Measurements from ENCODE around the gene ABL1.
A peak's percentile ranks its signal among the peaks of the same experiment; 100 is the strongest.

Gene ABL1

DNA sequence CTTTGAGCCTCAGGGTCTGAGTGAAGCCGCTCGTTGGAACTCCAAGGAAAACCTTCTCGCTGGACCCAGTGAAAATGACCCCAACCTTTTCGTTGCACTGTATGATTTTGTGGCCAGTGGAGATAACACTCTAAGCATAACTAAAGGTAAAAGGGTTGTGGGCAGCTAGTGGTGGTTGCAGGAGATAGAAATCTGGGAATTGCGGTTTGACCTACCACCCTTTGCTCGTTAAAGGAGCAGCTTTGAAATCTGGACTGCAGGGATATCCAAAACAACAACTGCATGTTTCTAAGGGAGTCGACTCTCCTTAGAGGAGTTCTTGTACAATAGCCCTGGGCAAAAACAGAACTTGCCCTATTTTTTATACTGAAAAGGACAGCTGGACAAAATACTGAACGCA is 19.0 kb downstream of the ABL1 start:
- no peak for DNase-seq

DNA sequence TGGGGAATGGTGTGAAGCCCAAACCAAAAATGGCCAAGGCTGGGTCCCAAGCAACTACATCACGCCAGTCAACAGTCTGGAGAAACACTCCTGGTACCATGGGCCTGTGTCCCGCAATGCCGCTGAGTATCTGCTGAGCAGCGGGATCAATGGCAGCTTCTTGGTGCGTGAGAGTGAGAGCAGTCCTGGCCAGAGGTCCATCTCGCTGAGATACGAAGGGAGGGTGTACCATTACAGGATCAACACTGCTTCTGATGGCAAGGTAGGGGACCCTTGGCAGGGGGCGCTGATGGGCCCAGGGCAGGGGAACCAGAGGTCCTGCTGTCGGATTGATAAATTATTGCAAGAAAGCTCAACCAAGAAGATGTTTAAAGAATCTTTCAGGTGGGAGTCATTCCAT is 19.8 kb downstream of the ABL1 start:
- DNase-seq = no peak

DNA sequence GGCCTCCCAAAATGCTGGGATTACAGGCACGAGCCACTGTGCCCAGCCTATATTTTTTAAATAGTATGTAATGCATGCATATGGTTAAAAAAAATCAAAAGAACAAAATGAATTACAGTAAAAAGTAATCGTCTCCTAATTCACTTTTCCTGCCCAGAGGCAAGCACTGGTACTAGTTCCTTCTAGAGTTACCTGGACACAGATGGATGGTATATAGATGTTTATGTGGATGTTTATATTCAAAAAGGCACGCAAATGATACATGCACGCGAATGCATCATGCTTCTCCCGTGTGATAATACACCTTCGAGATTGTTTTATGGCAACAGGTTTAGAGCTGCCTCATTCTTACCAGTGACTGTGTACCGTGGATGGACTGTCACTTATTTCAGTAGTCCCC is 21.4 kb downstream of the ABL1 start:
- no peak for DNase-seq

DNA sequence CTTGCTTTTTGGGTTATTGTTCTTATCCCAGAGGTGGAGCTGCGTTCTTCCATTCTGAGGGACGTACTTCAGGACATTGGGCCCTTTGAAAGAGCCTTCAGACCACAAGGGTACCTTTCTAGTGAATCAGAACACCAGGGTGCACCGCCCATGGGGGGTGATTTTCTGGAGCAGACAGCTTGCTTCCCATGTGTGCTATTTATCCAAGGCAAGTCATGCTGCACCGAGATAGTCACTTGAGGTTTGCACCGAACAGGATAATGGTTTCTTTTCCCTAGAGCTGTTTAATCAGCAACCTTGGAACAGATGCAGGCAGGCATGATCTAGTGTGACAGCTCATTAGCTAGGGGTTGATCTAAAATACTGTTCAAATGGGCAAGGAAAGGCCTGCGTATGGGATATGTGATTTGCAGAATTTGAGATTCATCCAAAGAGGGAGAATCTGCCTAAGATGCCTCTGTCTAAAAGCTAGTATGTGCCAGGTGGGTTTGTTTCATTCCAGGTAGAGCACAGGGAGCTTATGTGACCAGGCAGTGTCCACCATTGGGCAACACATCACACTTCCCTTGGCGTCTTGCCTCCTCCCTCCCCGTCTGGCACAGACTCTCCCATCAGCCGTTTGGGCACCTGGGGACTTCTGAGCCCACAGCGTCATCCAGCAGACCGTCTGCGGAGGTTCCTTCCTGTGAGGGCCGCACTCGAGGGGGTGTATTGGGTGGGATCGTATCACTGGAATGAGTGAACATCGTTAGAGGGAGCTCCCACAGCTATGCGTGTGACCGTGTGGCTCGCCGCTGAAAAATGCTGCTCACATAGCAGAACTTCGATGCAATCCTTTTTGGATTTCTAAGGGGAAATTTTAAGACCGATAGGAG is 23.0 kb downstream of the ABL1 start:
- no peak for DNase-seq

DNA sequence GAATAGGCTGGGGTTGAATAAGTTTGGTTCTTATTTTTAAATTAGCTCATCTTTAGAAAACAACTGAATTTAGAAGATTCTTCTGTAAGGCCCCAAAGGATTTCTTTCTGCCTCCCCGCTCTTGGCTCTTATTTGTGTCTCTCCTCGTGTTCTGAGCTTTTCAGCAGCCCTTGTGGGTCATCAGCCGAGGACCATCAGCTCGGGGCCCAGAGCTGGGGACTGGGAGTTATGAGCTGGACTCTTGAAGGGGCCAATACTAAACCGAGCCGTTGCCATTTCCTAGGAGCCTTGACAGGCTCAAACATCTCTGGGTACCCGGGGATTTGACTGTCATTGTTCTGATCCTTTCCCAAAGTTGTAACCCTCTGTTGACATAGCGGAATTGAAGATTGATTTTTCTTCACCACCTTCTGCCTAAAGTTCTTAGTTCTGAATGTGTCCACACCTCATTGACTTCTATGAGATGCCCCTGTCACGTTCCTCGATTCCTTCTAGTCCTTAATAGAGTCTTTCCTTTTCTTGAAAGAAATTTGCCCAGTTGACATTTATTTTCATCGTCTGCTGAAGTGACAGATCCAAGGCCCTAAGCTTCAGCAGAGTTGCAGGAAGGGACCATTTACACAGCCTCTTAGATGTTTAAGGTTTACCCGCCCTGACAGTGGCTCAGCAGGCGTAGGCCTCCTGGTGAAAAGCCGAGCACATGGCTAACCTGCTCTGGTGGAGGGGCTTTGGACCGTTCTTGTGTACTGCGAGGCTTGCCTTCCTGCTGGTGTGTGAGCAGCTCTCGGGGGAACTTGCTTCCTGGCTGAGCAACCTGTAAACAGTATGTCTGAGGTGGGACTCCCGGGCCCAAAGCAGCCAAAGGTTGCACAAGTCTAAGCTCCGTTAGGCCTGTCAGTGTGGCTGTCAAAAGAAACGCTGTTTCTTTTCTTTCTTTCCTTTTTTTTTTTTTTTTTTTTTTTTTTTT is 24.0 kb downstream of the ABL1 start:
- DNase-seq = no peak

DNA sequence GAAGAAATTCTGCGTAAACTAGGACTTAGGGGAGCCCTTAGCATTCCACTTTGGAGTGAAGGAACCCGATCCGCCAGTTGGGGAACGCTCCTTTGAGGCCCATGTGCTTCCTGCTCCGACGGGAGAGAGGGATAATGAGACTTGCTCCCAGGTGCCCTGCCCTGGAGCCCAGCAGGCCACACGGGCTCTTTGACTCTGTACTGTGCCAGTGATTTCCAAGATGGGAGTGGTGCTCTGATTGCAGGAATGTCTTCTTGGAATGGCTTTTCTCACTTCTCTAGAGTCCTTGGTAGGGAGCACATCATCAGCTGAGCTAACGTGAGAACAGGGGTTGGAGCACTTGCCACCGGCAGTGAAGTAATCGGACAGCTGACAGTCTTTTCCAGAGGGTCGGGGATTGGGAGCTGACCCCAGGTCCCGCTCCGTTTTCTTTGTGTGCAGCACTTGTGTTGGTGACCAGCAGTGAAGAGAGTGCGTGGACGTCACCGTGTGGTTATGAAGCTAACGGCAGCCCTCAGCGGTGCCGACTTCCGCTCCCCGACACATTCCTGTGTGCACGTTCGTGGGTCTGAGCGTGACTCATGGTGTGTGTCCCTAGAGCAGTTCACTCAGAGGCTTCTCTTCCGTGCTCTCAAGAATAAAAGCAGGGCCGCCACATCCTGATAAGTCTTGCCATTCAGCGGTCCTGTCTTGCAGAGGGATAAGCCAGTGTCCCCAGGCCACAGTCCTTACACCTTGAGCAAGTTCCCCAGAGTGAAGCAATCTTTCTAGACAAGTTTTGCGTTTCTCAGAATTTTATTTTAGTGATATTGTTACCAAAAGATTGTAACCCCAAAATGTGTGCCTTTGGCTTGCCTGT is 25.6 kb downstream of the ABL1 start:
- no peak for DNase-seq

DNA sequence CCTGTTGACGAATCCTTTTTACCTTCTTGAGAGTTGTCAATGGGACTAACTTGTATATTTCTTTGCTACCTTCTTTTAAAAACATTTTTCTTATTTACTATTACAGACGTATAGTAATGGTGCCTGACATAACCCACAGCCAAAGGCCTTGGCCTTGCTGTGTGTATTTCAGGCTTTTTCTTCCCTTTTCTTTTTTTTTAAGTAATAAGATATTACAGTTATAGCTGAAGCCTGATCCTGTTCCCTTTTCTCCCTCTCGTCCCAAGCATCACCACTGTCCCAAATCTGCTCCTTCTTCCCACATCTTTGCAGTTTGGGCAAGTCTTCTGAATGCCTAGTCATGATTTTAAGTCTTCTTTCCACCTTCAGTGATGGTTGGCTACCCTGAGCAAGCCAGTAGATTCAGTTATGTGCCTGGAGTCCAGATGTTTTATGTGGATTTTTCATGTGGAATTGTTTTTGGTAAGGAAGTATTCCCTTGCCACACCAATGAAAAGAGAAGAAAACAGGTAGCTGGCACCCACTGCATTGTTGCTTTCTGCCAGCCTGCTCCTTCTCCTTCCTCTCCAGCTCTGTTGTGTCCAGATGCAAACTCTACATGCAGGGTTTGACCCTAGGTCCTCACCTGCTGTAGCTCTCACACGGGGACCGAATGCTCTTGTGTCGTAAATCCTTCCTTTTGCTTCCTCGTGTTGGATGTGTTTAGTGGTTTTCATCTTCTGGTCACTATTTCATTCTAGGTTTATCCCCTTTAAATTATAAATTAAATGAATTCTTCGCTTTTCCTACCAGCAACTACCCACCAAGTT is 26.5 kb downstream of the ABL1 start:
- no peak for DNase-seq

DNA sequence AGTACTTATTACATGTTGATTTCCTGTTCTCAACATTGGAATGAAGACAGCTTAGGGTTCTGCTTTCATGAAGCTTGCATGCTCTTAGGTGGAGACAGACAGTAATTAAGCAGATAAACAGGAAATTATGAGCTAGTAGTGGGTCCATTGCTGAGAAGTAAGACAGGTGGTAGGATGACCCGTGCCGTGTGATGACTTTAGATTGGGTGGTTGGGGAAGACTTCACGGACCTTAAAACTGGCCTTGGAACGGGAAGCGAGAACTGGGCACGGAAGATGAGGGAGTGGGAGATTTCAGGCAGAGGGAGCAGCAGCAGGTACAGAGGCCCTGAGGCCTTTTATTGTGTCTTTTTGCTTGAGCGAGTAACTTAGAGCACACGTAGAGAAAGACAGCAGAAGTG is 27.2 kb downstream of the ABL1 start:
- no peak for DNase-seq

DNA sequence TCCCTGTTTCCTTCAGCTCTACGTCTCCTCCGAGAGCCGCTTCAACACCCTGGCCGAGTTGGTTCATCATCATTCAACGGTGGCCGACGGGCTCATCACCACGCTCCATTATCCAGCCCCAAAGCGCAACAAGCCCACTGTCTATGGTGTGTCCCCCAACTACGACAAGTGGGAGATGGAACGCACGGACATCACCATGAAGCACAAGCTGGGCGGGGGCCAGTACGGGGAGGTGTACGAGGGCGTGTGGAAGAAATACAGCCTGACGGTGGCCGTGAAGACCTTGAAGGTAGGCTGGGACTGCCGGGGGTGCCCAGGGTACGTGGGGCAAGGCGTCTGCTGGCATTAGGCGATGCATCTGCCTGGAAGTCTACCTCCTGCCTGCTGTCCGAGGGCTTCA is 27.7 kb downstream of the ABL1 start:
- DNase-seq = no peak

DNA sequence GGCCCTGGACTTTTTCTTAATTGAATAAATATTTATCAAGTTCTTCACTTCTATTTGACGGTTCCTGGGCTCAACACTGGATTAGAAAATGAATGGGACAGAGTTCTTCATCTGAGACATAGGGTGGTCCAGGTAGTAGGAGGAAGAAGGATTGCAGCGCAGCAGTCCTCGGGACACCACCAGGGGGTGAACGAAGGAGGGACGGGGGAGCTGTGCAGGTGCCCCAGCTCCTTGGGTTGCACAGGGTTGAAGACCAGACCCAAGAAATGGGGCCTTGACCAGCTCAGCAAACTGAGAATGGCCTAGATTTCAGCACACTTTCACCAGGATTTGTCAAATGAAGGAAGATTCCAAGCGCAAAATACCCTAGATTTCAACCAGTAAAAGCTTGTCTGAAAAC is 29.5 kb downstream of the ABL1 start:
- DNase-seq = no peak

DNA sequence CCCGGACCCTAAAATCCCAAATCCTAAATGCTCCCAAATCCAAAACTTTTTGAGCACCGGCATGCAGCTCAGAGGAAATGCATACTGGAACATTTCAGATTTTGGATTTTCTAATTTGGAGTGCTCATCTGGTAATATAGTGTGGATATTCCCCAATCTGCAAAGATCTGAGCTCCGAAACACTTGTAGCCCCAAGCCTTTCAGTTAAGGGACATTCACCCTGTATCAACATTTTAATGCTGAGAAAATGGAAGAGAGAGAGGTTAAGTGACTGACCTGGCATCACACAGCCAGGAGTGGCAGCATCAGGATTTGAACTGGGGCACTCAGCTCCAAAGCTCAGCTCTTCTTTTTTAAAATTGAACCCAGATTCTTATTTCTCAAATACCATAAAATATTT is 30.9 kb downstream of the ABL1 start:
- no peak for DNase-seq

DNA sequence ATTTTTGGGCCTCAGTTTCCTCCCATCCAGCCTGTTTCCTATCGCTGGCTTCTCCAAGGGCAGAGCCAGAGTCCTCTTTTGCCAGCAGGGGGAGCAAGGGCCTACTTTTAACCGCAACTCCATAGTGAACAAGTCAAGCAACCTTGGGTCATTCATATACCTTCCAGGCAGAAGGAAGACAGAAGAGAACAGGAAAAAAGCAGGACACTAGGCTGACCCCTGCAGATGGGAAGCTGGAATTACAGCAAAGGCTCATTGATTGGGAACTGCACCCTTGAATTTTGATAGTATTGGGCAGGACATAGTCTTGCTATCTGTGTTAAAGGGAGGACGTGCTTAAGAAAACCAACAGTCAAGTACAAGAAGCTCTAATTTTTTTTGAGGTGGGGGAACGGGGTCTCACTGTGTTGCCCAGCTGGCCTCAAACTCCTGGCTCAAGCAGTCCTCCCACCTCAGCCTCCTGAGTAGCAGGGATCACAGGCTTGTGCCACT is 31.5 kb downstream of the ABL1 start:
- peak; percentile 89 for DNase-seq

DNA sequence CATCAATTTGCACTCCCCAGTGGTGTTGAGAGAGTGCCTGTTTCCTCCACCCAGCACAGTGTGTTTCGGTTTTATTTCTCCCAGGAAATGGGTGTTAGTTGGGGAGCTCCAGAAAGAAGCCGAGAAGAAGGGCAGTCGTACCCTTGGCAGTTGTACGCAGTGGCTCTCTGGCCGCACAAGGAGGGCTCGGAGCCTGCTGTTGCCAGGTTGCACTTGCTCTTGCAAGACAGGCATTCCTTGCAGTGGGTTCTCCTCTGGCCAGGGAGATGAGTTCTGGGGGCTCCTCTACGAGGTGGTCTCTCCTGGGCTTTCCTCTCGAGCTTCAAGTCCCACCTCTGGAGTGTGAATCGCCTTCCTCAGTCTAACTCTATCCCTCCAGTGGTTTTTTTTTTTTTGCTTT is 32.5 kb downstream of the ABL1 start:
- no peak for DNase-seq

DNA sequence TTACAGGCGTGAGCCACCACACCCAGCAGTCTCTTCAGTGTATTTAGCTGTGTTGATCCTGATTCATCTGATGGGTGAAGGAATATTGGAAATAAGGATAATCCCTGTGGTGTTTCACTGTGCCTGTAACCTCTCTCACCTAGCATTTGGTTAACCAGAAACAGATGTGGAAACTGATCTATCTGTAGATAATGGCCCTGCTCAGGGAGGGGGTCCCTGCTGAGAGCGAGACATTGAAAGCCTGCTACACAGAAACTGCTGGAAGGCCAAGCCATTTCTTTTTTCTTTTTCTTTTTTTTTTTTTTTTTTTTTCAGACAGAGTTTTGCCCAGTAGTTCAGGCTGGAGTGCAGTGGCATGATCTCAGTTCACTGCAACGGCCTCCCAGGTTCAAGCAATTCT is 33.2 kb downstream of the ABL1 start:
- DNase-seq = no peak

DNA sequence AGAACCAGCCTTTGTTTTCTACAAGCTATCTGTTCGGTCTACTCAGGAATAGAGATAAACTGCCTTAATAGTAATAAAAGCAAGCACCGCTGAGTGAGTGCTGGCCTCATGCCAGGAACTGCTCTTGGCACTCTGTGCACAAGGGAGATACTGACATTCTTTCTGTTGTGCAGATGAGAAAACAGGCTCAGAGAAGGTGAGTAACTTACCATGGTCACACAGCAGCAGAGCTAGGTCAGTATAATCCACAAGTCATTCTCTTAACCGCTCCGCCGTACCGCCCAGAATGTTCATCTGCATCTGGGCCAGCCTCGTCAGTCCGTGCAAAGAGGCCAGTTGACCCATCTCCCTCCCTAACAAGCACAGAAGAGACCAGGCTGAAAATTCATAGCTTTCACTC is 34.2 kb downstream of the ABL1 start:
- DNase-seq = no peak

DNA sequence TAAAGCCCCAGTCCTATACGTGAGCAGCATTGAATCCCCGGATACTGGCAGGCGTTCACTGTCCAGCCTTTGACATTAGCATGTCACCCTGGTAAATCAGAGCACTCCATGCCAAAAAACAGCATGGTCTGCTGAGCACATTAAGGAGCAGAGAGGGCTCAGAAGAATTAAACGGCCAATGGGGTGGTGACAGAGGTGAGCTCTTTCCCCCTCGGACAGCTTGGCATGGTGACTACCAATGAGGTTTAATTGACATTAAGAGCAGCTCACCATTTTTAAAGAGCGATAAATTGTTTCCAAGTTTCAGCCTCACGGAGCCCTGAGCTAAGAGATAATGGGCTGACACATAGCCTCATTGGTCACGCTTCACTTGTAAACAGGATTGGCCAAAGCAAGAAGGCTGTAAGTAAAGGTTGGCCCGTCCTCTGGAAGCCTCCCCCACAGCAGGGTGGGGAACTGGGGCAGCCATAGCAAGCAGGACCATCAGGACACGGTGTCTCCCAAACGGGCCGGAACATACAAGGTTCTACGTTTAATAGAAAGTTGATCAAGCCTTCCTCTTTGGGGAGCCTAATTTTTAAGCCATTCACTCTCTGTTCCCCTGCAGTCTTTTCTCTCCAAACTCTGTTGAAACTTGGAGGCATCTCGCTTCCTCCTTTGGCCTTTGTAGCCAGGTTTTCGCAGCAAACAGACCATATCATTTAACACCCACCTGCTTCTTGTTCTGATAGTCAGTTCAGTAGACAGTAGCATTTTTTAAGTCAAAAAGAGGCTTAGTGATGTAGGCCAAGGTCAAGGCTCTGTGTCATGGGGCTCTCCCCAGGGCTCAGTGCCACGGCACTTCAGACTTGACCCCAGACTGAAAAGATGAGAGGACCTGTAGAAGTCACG is 35.7 kb downstream of the ABL1 start:
- no peak for DNase-seq

DNA sequence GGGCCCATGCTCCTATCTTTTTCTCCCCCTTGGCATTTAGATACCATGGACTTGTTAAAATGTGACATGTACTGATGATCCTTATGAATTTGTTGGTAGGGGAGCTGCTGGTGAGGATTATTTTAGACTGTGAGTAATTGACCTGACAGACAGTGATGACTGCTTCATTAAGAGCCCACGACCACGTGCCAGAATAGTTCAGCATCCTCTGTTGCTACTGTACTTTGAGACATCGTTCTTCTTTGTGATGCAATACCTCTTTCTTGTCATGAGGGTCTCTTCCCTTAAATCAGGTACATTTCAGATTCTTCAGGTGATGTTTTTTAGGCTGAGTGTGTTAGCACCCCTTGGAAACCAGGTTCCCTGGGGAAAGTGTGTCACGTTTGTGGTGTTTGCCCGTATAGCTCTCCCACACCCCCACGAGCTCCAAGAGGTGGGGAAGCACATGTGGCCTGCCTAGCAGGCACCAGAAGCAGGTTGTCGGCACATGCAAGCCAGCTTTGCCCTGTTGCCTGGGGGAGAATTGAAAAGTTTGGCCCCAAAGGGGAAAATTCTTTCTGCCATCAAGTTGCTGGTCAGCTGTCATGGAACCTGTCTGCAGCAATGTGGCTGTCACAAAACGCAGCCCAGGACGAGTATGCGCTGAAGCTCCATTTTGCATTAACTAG is 36.5 kb downstream of the ABL1 start:
- no peak for DNase-seq

DNA sequence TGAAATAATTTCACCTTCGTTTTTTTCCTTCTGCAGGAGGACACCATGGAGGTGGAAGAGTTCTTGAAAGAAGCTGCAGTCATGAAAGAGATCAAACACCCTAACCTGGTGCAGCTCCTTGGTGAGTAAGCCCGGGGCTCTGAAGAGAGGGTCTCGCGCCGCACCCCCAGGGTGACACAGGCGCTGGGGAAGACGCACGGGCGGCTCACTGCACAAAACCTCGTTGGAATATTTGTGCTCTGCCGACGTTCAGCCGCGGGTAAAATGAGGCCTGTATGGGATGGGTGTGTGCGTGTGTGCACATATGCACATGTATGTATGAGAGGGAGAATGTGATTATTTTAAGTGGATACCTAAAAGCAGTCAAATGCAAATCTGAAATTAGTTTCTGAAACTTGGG is 37.0 kb downstream of the ABL1 start:
- DNase-seq = no peak

DNA sequence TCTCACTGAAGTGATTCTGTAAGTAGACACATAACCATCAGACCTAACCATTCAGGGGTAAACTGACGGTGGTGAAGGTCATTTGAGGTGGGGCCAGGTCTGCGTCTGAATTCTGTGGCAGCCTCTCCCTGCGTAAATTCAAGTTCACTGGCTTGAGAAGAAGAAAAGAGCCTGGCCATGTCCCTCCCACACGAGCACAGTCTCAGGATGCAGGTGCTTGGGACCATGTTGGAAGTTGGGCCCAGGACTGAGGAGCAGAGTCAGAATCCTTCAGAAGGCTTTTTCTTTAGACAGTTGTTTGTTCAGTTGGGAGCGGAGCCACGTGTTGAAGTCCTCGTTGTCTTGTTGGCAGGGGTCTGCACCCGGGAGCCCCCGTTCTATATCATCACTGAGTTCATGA is 37.5 kb downstream of the ABL1 start:
- no peak for DNase-seq

DNA sequence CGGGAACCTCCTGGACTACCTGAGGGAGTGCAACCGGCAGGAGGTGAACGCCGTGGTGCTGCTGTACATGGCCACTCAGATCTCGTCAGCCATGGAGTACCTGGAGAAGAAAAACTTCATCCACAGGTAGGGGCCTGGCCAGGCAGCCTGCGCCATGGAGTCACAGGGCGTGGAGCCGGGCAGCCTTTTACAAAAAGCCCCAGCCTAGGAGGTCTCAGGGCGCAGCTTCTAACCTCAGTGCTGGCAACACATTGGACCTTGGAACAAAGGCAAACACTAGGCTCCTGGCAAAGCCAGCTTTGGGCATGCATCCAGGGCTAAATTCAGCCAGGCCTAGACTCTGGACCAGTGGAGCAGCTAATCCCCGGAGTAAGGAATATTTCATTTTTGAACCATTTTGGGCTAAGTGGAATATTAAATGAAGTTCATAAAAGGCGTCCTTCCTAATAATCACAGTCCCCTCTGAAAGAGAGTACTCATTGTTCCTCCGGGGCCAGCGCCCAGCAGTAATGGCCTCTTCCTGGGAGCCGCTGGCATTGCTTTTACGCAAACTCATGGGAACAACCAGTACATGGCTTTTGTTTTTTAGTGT is 38.0 kb downstream of the ABL1 start:
- DNase-seq = no peak
